Measurements from ENCODE around the gene SHISA5. TPM values are rescaled to one million over a fixed set of nuclear protein-coding genes. Genes with fewer than 3 reads are reported as not detected.

SHISA5 gene
- total RNA-seq, 1 experiment from 2014 or later = 174 TPM

GRCh38 chr3:48536116-48536515, 32.1 kb upstream of the SHISA5 start:
- no peak overlapping the region for H2AFZ ChIP-seq (ENCODE audit: low read length)
- no peak overlapping the region for H2BK5ac ChIP-seq (ENCODE audit: insufficient read length, low read length)
- H3K27ac ChIP-seq (ENCODE audit: insufficient read length, low read depth, low read length) = no peak overlapping the region
- DNase-seq = no peak
- Mint-ChIP-seq H3K27ac (no peak overlapping the region), H3K4me1 (no peaks in the 10 kb centered on the region), H3K9me3 (no peaks in the 10 kb centered on the region), H3K36me3 (ENCODE audit: insufficient read depth in 1 of 3, low read depth in 3 of 3) (peaks cover 10 to 76% (median 75%) of the 10 kb centered on the region in 3 experiments; a peak in 6 of 7 replicates), H3K27me3 (ENCODE audit: low read depth) (no peaks in the 10 kb centered on the region), H3K4me3 (no peak overlapping the region)
- no peak overlapping the region for H2AK5ac ChIP-seq (ENCODE audit: insufficient read length, low read length)
- H3K27me3 ChIP-seq (ENCODE audit: insufficient read depth, low read length) = no peaks in the 10 kb centered on the region
- H2BK120ac ChIP-seq (ENCODE audit: low read depth, low read length, poor library complexity, severe bottlenecking) = no peak overlapping the region
- no peak overlapping the region for H4K5ac ChIP-seq (ENCODE audit: insufficient read length, low read depth, low read length)
- no peak overlapping the region for H2BK15ac ChIP-seq (ENCODE audit: low read depth, low read length)
- no CpG with 5 or more reads among the region's 19 CpGs for WGBS (ENCODE audit: extremely low coverage, insufficient read length, low lambda C conversion rate)
- no peak overlapping the region for H3K4ac ChIP-seq (ENCODE audit: low read depth, low read length)
- TF ChIP-seq CTCF (conservative IDR thresholded peaks at IDR 0.05) = no peak
- H4K8ac ChIP-seq (replicated peaks; ENCODE audit: insufficient read length, low read depth, low read length) = no peak overlapping the region
- no peaks in the 10 kb centered on the region for H3K9me3 ChIP-seq (ENCODE audit: control insufficient read depth, low read depth, low read length)
- no peaks in the 10 kb centered on the region for H3K4me1 ChIP-seq (ENCODE audit: insufficient read depth, low read length)
- H3K79me2 ChIP-seq (ENCODE audit: insufficient read depth, low read length) = no peaks in the 10 kb centered on the region
- H3K4me2 ChIP-seq (ENCODE audit: insufficient read depth, insufficient read length, low read length) = no peak overlapping the region
- no peaks in the 10 kb centered on the region for H3K79me1 ChIP-seq (ENCODE audit: insufficient read depth, low read depth, low read length, poor library complexity, severe bottlenecking)
- no peak overlapping the region for H3K56ac ChIP-seq (ENCODE audit: insufficient read length, low read depth, low read length)
- H4K91ac ChIP-seq (ENCODE audit: insufficient read length, low read depth, low read length) = no peak overlapping the region
- no peak overlapping the region for H3K14ac ChIP-seq (ENCODE audit: insufficient read depth, low read length)
- H2BK20ac ChIP-seq (ENCODE audit: low read depth, low read length, poor library complexity, severe bottlenecking) = no peak overlapping the region
- no peak overlapping the region for H3K9ac ChIP-seq (ENCODE audit: extremely low read depth, insufficient read length, low read length)
- no peak overlapping the region for H2BK12ac ChIP-seq (ENCODE audit: insufficient read length, low read depth, low read length)
- no peak overlapping the region for H3T11ph ChIP-seq (ENCODE audit: low read length)
- H3K23ac ChIP-seq (ENCODE audit: insufficient read length, low read depth, low read length) = no peak overlapping the region
- no peaks in the 10 kb centered on the region for H3K23me2 ChIP-seq (ENCODE audit: insufficient read length, low read depth, low read length, poor library complexity, severe bottlenecking)
- H3K18ac ChIP-seq (ENCODE audit: insufficient read length, low read depth, low read length) = no peak overlapping the region
- no peaks in the 10 kb centered on the region for H4K20me1 ChIP-seq (ENCODE audit: control insufficient read depth, insufficient read depth, insufficient read length)

Data from H9 (cell line).